Measurements from ENCODE around the gene CCDC24. TPM values are rescaled to one million over a fixed set of nuclear protein-coding genes. Genes with fewer than 3 reads are reported as not detected.

CCDC24 gene
- total RNA-seq, 1 donor from 2014 or later = 14.5 TPM

DNA sequence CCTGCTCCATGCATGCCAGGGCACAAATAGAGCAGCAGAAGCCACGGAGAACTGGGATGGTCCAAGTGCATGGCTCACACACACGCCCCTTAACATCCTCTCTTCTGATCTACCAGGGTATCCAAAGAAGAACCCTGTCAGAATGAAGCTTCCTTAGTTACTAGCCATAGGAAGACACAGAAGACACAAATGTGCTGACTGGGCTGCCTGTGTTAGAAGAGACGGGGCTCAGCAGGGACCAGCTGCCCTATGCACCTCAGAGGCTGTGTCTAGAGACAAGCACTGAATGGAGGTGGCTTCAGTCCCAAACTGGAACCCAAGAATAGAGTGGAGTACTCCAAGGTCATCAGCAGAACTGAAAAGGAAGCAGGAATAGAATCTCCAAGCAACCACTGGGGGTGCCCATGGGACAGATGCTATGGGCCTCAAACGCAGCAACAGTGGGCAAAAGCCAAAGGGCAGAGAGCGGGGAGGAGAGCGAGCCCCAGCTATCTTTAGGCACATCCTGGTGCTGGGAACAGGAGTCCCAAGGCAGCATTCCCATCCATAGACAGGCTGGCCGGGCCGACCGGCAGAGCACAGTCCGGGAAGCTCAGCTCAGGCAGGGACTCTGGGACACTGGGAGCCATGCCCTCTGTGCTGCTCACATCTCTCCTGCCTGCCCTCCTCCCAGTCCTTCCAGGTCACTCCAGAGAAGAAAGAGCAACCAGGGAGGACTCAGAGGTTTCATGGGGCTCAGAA is 30.4 kb downstream of the CCDC24 start:
- no peak for TF ChIP-seq POLR2A (IDR thresholded peaks at IDR 0.05)
- TF ChIP-seq, protein P1, sequence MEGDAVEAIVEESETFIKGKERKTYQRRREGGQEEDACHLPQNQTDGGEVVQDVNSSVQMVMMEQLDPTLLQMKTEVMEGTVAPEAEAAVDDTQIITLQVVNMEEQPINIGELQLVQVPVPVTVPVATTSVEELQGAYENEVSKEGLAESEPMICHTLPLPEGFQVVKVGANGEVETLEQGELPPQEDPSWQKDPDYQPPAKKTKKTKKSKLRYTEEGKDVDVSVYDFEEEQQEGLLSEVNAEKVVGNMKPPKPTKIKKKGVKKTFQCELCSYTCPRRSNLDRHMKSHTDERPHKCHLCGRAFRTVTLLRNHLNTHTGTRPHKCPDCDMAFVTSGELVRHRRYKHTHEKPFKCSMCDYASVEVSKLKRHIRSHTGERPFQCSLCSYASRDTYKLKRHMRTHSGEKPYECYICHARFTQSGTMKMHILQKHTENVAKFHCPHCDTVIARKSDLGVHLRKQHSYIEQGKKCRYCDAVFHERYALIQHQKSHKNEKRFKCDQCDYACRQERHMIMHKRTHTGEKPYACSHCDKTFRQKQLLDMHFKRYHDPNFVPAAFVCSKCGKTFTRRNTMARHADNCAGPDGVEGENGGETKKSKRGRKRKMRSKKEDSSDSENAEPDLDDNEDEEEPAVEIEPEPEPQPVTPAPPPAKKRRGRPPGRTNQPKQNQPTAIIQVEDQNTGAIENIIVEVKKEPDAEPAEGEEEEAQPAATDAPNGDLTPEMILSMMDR (IDR thresholded peaks at IDR 0.05) = no peak
- TF ChIP-seq POLR2AphosphoS5 (IDR thresholded peaks at IDR 0.05; ENCODE audit: insufficient read depth in 1 of 2, low read depth in 1 of 2) = no peak
- peaks cover 28% of the 10 kb centered on the region for H3K4me1 ChIP-seq
- H3K36me3 ChIP-seq = peaks cover 0 to 12% of the 10 kb centered on the region in 2 donors
- no peaks in the 10 kb centered on the region for H3K27me3 ChIP-seq
- H3K4me3 ChIP-seq = no peak overlapping the region
- H3K9me3 ChIP-seq = no peaks in the 10 kb centered on the region
- H3K27ac ChIP-seq = no peak overlapping the region
- no peak for DNase-seq (ENCODE audit: extremely low spot score in 2 of 2)
- intact Hi-C loops (cut with DNase I) = no loop called here

DNA sequence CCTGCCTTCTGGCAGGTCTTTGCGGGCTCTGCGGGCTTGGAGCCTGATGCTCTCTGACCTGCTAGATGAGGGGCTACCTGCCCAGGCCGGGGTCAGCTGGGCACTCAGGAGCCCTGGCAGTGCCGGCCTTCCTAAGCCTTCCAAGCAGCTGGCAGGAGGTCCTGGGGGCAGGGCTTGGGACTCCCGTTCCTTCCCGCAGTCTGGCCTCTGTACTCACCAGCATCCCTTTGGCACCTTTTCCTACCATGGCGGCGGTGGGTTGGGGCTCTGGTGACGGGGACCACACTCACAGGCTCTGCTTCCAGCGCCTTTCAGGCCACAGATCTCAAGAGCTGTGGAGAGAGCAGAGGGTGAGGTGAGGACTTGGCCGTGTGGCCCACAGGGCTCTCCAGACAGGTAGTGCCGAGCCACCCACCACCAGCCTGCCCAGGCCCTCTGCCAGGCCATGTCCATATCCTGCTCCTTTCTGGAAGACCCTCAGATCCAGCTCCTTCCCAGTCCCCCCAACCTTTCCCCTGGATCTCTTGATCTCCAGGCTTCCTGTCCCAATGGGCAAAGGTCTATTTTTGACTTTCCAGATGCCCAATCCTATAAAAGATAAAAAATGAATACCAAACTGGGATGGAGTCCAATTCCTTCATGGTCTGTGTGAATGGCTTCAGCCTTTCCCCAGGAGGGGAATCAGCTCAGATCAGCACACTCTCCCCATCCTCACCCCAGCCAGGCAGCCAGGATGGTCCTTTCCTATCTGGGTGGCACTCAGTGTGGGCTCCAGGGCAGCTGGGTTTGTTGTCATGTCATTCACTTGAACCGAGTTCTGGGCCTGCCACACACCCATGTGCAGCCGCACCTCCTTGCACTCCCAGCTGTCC is 32.9 kb downstream of the CCDC24 start:
- intact Hi-C loops (cut with DNase I) = no loop called here
- no peak overlapping the region for H3K27ac ChIP-seq
- no peaks in the 10 kb centered on the region for H3K27me3 ChIP-seq
- DNase-seq (ENCODE audit: extremely low spot score in 2 of 2) = no peak
- H3K9me3 ChIP-seq = no peaks in the 10 kb centered on the region
- peaks cover 40% of the 10 kb centered on the region for H3K4me1 ChIP-seq
- peaks cover 0 to 12% of the 10 kb centered on the region in 2 donors for H3K36me3 ChIP-seq
- H3K4me3 ChIP-seq = no peak overlapping the region
- TF ChIP-seq POLR2AphosphoS5 (IDR thresholded peaks at IDR 0.05; ENCODE audit: insufficient read depth in 1 of 2, low read depth in 1 of 2) (no peak), POLR2A (IDR thresholded peaks at IDR 0.05) (no peak)
- TF ChIP-seq, protein P1 (IDR thresholded peaks at IDR 0.05) = no peak

DNA sequence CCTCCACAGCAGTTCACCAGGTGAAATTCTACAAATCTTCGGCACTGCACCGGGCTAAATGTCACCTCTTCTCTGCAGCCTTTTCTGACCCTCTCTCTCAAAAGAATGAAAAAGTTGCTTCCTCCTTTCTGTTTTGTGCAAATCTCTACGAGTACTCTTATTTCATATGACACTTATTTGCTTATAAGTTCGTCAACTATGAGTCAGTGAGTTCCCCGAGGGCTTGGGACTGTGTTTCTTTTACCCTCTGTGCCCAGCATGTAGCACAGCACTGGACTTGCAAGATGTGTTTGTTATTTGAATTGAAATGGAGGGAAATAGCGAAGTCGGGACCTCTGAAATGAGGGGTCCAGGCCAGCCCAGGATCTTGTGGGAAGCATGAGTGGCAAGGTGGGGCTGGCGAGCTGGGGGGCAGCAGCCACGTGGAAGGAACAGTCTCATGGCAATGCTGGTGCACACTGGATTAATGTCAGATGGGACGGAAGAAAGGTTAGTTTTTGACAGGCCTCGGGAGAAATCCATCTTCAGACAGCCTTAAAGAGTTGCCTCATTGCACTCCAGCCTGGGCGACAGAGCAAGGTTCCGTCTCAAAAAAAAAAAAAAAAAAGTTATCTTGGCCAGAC is 33.6 kb downstream of the CCDC24 start:
- Histone ChIP-seq H3K9me3 (no peaks in the 10 kb centered on the region), H3K27me3 (no peaks in the 10 kb centered on the region), H3K36me3 (peaks cover 0 to 12% of the 10 kb centered on the region in 2 donors), H3K27ac (no peak overlapping the region), H3K4me1 (peaks cover 37% of the 10 kb centered on the region), H3K4me3 (no peak overlapping the region)
- TF ChIP-seq, protein P1 (IDR thresholded peaks at IDR 0.05) = no peak
- TF ChIP-seq POLR2AphosphoS5 (IDR thresholded peaks at IDR 0.05; ENCODE audit: insufficient read depth in 1 of 2, low read depth in 1 of 2) (no peak), POLR2A (IDR thresholded peaks at IDR 0.05) (no peak)
- no peak for DNase-seq (ENCODE audit: extremely low spot score in 2 of 2)
- intact Hi-C loops (cut with DNase I) = no loop called here

DNA sequence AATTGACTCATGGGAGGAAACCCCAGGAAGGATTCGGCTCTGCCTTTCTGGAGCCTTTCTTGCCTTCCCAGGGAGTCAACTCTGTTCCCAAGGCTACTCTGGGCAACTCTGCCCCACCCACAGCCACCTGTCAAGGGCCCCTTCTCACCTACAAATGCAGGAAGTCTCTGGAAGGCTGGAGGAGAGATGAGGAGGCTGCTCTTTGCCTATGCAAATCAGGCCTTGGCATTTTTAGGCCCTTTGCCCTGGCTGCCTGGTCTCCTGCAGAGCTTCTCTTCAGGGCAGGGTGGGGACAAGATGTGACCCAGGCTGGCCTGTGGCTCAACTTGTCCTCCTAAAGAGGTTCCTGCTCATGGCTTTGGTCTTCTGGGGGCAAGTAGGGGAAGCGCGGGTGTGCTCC is 34.4 kb downstream of the CCDC24 start:
- Histone ChIP-seq H3K4me1 (peaks cover 33% of the 10 kb centered on the region), H3K27ac (peak overlapping the region; percentile 16), H3K9me3 (no peaks in the 10 kb centered on the region), H3K36me3 (peaks cover 0 to 11% of the 10 kb centered on the region in 2 donors), H3K4me3 (no peak overlapping the region), H3K27me3 (no peaks in the 10 kb centered on the region)
- intact Hi-C loops (cut with DNase I) = no loop called here
- DNase-seq (ENCODE audit: extremely low spot score in 2 of 2) = no peak
- no peak for TF ChIP-seq POLR2A (IDR thresholded peaks at IDR 0.05)

DNA sequence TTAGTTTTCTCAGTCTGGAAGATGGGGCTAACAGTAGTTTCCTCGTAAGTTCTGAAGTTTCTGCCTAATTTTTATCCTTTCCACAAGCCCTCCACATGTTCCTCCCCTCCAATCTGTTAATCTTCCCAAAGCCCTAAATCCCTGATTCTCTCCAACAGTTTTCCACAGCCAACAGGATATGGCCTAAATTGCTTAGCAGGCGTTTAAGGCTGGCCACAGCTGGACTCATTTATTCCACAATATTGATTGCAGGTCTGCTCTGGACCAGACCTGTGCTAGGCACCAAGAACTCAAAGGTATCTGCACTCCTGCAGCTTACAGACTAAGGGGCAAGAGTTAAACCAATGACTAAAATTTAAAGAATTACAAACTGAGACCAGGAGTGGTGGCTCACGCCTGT is 35.9 kb downstream of the CCDC24 start:
- intact Hi-C loops (cut with DNase I) = no loop called here
- no peak for DNase-seq (ENCODE audit: extremely low spot score in 2 of 2)
- H3K9me3 ChIP-seq = no peaks in the 10 kb centered on the region
- TF ChIP-seq, protein P1 (IDR thresholded peaks at IDR 0.05) = no peak
- TF ChIP-seq POLR2A (IDR thresholded peaks at IDR 0.05) (no peak), POLR2AphosphoS5 (IDR thresholded peaks at IDR 0.05; ENCODE audit: insufficient read depth in 1 of 2, low read depth in 1 of 2) (no peak)
- H3K4me3 ChIP-seq = no peak overlapping the region
- peaks cover 28% of the 10 kb centered on the region for H3K4me1 ChIP-seq
- no peaks in the 10 kb centered on the region for H3K27me3 ChIP-seq
- no peak overlapping the region for H3K27ac ChIP-seq
- H3K36me3 ChIP-seq = peaks cover 0 to 5% of the 10 kb centered on the region in 2 donors
